Ecto neural progenitor cell (in vitro differentiated cells): ENCODE measurements around the gene GABBR2.
"Not testable (repeated sequence)": the region's sequence is repeated elsewhere in the genome, so short reads cannot be mapped to it uniquely, and the experiment has no call there.

Source experiments
- DNase-seq: peaks from one replicate; pipeline ENCODE4 v3.0.0-alpha.2; 2018; ENCODE audit warnings: low spot score

Gene GABBR2

GRCh38 chr9:98481676-98482075 lies 227.1 kb downstream of the GABBR2 start:
- no peak for DNase-seq

- DNase-seq = no peak
Observed at GRCh38 chr9:98479967-98480847, 228.5 kb downstream of the GABBR2 start.

GRCh38 chr9:98479449-98479848 lies 229.3 kb downstream of the GABBR2 start:
- no peak for DNase-seq

DNA sequence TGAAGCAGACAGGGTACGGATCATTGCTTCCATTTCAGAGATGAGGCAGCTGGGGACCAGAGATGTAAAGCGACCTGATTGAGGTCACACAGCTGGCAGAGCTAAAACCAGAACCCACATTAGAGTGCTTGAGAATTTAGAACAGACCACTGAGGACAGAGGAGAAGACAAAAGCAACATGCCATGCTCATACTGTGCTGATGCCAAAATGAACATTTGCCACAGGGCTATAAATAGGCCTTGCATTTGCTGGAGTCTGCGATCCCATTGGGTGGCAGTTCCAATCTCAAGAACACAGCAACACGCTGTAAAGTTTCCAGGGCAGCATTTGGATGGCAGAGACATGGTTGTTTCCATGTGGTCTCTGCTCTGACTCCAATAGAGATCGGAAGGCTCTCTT lies 230.9 kb downstream of the GABBR2 start:
- no peak for DNase-seq

DNA sequence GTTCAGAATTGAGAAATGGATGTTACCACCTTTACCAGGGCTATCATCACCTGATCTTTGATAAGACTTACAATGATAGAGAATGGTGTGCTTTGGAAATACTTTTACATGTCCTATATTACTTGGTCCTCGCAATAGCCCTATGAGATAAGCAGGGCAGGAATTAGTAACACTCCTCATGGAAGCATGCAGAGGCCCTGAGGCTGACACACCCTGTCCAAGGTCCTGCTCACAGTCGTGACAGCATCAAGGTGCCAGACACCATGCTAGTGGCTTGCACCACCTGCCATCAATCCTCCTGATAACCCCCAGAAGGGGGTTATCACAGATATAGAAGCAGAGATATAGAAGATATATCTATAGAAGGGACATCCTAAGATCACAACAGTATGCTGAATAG lies 236.5 kb downstream of the GABBR2 start:
- no peak for DNase-seq

- no peak for DNase-seq
Observed at GRCh38 chr9:98471185-98471584, 237.6 kb downstream of the GABBR2 start.

DNA sequence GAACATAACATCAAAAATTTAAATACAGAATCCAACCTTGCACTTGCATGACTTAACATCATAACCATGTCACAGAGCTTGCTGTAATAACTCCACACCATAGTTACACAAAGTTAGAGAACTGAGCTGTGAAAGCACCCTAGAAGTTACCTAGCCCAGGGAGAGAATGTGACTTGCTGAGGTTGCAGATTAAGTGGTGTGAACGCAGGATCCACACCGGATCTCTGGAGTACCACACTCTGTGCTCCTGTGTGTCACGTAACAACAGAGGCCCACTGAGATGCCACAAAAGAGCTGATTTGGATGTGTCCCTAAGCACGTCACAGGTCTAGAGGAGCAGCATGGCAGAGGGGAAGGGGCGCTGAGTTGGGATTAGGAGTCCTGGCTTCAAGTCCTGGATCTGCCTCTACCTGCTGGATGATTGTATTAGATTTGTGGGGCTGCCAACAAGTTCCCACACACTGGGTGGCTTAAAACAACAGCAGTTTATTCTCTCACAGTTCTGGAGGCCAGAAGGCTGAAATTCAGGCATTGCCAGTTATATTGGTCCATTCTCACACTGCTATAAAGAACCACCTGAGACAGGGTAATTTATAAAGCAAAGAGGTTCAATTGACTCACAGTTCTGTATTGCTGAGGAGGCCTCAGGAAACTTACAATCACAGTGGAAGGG lies 240.0 kb downstream of the GABBR2 start:
- no peak for DNase-seq

- DNase-seq = no peak
Observed at GRCh38 chr9:98465799-98466198, 242.9 kb downstream of the GABBR2 start.

DNA sequence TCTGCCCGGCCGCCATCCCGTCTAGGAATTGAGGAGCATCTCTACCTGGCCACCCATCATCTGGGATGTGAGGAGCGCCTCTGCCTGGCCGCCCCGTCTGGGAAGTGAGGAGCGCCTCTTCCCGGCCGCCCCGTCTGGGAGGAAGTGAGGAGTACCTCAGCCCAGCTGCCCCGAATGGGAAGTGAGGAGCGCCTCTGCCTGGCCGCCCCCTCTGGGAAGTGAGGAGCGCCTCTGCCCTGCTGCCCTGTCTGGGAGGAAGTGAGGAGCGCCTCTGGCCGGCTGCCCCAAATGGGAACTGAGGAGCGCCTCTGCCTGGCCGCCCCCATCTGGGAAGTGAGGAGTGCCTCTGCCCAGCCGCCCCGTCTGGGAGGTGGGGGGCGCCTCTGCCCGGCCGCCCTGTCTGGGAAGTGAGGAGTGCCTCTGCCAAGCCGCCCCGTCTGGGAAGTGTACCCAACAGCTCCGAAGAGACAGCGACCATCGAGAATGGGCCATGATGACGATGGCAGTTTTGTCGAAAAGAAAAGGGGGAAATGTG lies 244.5 kb downstream of the GABBR2 start:
- DNase-seq = not testable (repeated sequence)

- no peak for DNase-seq
Observed at GRCh38 chr9:98462310-98462709, 246.4 kb downstream of the GABBR2 start.

DNA sequence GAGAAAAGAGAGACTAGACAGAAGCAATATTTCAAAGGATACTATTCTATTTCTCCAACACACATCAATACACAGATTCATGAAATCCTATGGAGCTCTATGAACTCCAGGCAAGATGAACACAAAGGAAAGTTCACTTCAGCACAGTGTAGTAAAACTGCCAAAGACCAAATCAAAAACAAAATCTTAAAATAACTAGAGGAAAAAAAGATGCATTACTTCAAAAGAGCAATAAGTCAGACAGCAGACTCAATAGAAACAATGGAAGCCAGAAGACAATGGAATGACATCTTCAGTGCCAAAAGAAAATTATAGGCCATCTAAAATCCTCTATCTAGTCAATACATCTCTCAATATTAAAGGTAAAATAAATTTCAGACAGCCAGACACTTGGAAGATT lies 248.0 kb downstream of the GABBR2 start:
- DNase-seq = no peak

- no peak for DNase-seq
Observed at GRCh38 chr9:98457726-98458370, 250.9 kb downstream of the GABBR2 start.

DNA sequence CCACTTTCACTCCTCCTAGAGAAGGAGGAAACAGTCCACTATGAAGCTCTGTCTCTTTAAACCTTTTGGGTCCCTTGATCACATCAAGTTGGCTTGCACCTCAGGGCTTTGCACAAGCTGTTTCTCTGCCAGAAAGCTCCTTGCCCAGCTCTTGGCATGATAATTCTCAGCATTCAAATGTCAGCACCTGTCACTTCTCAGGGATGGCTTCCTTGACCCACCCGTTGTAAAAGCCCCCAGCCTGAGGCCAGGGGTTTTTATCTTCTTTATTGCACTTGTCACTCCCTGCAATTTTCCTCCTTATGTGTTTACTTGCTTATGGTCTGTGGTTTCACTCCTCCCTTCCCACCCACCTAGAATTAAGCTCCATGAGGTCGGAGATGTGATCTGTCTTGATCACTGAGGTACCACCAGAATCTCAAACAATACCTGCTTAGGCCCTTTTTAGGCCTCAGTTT lies 252.6 kb downstream of the GABBR2 start:
- DNase-seq = no peak

DNA sequence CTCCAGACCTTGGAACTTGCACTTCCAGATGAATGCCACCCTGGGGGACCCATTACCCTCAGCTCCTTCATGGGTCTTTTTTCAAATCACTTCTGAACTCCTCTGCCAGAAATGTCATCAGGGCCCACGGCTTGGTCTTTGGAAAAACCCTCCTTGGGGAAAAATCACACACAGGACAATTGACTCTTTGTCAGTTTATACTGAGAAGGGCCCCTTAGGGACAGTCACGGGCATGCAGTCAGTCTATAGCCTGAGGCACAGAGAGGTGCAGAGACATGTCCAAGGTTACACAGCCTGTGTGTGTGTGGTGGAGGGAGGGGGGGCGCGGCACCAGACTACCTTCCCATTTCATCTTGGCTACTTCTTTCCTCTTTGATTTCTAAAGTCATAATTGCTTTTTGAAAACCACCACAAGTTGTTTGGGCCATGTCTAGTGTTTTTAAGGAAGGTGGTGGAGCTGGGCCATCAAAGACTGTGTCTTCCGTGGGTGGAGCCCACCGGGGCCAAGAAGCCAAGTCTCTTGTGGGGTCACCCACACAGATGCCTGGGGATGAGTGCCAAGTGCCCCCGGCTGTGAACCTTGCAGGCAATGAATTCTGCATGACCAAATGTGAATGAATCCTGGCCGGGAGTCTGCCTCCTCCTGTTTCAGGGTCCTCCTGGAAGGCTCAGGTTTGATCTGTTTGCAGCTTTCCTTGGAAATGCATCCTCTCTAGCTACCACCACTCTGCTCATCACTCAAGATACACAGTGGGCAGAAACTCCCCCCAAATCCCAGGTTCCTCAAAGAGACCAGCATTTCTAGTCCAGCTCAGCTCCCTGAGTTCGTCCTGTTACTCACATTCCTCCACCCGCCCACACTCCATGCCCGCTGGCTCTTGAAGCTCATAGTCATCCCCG lies 253.2 kb downstream of the GABBR2 start:
- no peak for DNase-seq

GRCh38 chr9:98453589-98454311 lies 255.0 kb downstream of the GABBR2 start:
- DNase-seq = no peak

- DNase-seq = no peak
Observed at GRCh38 chr9:98451576-98451975, 257.2 kb downstream of the GABBR2 start.

DNA sequence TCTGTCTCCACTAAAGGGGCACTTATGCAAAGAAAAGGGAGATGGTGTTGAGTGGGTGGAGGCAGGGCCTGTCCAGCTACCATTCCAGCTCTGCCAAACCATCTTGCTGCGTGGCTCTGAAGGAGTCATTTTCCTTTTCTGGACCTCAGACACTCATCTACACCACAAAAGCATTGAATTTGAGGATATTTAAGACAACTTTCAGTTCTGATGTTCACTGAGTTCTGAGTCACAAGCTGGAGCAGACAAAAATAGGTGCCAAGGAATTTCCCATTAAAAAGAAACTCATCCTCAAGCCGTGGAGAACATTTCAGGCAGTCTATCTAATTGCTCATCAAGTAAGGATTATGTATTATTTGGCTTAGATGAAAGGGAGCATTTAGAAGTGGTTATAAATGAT lies 258.2 kb downstream of the GABBR2 start:
- no peak for DNase-seq

DNA sequence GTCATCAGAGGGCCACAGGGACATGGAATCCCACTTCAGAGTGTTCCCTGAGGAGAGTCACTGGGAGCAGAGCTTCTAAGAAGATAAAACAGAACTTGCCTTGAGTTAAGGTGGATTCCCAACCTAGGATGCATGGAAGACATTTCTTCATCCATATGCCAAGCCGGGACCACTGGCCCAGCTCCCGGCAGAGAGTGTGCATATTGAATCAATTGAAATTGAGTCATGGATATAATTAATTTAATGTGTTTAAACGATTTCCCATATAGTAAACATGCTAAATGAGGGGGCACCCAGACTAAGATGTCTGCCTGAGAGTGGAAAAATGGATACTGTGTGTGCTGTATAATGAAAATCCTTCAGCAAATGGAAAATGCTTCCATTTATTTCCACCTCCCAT lies 258.9 kb downstream of the GABBR2 start:
- DNase-seq = no peak

- no peak for DNase-seq
Observed at GRCh38 chr9:98445576-98445975, 263.2 kb downstream of the GABBR2 start.

GRCh38 chr9:98444601-98445000 lies 264.1 kb downstream of the GABBR2 start:
- DNase-seq = no peak

DNA sequence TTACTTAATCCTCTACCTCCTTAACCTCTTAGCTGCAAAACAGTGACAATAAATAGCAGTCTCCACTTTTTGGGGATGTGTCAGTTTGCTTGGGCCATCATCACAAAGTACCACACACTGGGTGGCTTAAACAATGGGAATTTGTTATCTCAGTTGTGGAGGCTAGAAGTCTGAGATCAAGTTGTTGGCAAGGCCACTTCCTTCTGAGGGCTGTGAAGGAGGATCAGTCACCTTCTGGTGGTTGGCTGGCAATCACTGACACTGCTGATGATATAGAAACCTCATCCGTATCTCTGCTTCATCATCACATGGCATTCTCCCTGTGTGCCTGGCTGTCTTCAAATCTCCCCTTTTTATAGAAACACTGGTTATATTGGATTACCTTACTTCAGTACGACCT lies 266.2 kb downstream of the GABBR2 start:
- DNase-seq = no peak
